ENCODE data around the gene KRTAP10-5.

- TF ChIP-seq POLR2AphosphoS5 (IDR thresholded peaks at IDR 0.05) = no peak
- TF ChIP-seq CTCF (IDR thresholded peaks at IDR 0.05 in 8 of 11, conservative IDR thresholded peaks at IDR 0.05 in 3 of 11) = no peak
- no peak for TF ChIP-seq POLR2A (IDR thresholded peaks at IDR 0.05)
Measured at GRCh38 chr21:44606495-44606894, 26.1 kb upstream of the KRTAP10-5 start.
